Measurements from ENCODE around the gene INTS11. TPM values are rescaled to one million over a fixed set of nuclear protein-coding genes. Genes with fewer than 3 reads are reported as not detected.

The INTS11 gene
- total RNA-seq, 1 experiment from 2014 or later = 189 TPM

- Histone ChIP-seq H3K36me3 (replicated peaks; ENCODE audit: control insufficient read depth, insufficient read depth, low read length) (no peaks in the 10 kb centered on the region; the same call in 1 of the 2 replicates), H3K4me3 (ENCODE audit: insufficient read depth, low read depth, low read length) (no peak overlapping the region), H3K27me3 (ENCODE audit: control insufficient read depth, insufficient read depth, low read length) (no peaks in the 10 kb centered on the region)
- peak; percentile 95 for DNase-seq
Measured at GRCh38 chr1:1291548-1292441, 32.7 kb downstream of the INTS11 start.

GRCh38 chr1:1291023-1291528 is 33.4 kb downstream of the INTS11 start:
- peak; percentile 68 for DNase-seq
- no peaks in the 10 kb centered on the region for H3K27me3 ChIP-seq (ENCODE audit: control insufficient read depth, insufficient read depth, low read length)

GRCh38 chr1:1290238-1290731 is 34.2 kb downstream of the INTS11 start:
- no peaks in the 10 kb centered on the region for H3K36me3 ChIP-seq (replicated peaks; ENCODE audit: control insufficient read depth, insufficient read depth, low read length)
- no peaks in the 10 kb centered on the region for H3K27me3 ChIP-seq (ENCODE audit: control insufficient read depth, insufficient read depth, low read length)
- DNase-seq = peak; percentile 95
- H3K4me3 ChIP-seq (ENCODE audit: insufficient read depth, low read depth, low read length) = no peak overlapping the region

More at GRCh38 chr1:1291023-1291528, 33.4 kb downstream of the INTS11 start:
- H3K36me3 ChIP-seq (replicated peaks; ENCODE audit: control insufficient read depth, insufficient read depth, low read length) = no peaks in the 10 kb centered on the region
- no peak overlapping the region for H3K4me3 ChIP-seq (ENCODE audit: insufficient read depth, low read depth, low read length)

- Histone ChIP-seq H3K4me3 (ENCODE audit: insufficient read depth, low read depth, low read length) (no peak overlapping the region), H3K27me3 (ENCODE audit: control insufficient read depth, insufficient read depth, low read length) (no peaks in the 10 kb centered on the region), H3K36me3 (replicated peaks; ENCODE audit: control insufficient read depth, insufficient read depth, low read length) (no peaks in the 10 kb centered on the region)
- peak; percentile 75 for DNase-seq
Measured at GRCh38 chr1:1287288-1288110, 37.0 kb downstream of the INTS11 start.

GRCh38 chr1:1286313-1287261 is 37.9 kb downstream of the INTS11 start:
- no peaks in the 10 kb centered on the region for H3K36me3 ChIP-seq (replicated peaks; ENCODE audit: control insufficient read depth, insufficient read depth, low read length)
- H3K27me3 ChIP-seq (ENCODE audit: control insufficient read depth, insufficient read depth, low read length) = no peaks in the 10 kb centered on the region
- no peak overlapping the region for H3K4me3 ChIP-seq (ENCODE audit: insufficient read depth, low read depth, low read length)
- DNase-seq = peak; percentile 74

- no peaks in the 10 kb centered on the region for H3K36me3 ChIP-seq (replicated peaks; ENCODE audit: control insufficient read depth, insufficient read depth, low read length)
- H3K27me3 ChIP-seq (ENCODE audit: control insufficient read depth, insufficient read depth, low read length) = no peaks in the 10 kb centered on the region
- H3K4me3 ChIP-seq (ENCODE audit: insufficient read depth, low read depth, low read length) = no peak overlapping the region
- peak; percentile 74 for DNase-seq
Measured at GRCh38 chr1:1285611-1286311, 38.7 kb downstream of the INTS11 start.

GRCh38 chr1:1285102-1285571 is 39.3 kb downstream of the INTS11 start:
- DNase-seq = peak; percentile 78
- Histone ChIP-seq H3K27me3 (ENCODE audit: control insufficient read depth, insufficient read depth, low read length) (no peaks in the 10 kb centered on the region), H3K4me3 (ENCODE audit: insufficient read depth, low read depth, low read length) (no peak overlapping the region), H3K36me3 (replicated peaks; ENCODE audit: control insufficient read depth, insufficient read depth, low read length) (no peaks in the 10 kb centered on the region)

GRCh38 chr1:1284221-1285101 is 40.0 kb downstream of the INTS11 start:
- H3K36me3 ChIP-seq (replicated peaks; ENCODE audit: control insufficient read depth, insufficient read depth, low read length) = no peaks in the 10 kb centered on the region
- peak; percentile 84 for DNase-seq
- H3K27me3 ChIP-seq (ENCODE audit: control insufficient read depth, insufficient read depth, low read length) = no peaks in the 10 kb centered on the region
- H3K4me3 ChIP-seq (ENCODE audit: insufficient read depth, low read depth, low read length) = no peak overlapping the region

- Histone ChIP-seq H3K36me3 (replicated peaks; ENCODE audit: control insufficient read depth, insufficient read depth, low read length) (no peaks in the 10 kb centered on the region), H3K27me3 (ENCODE audit: control insufficient read depth, insufficient read depth, low read length) (no peaks in the 10 kb centered on the region), H3K4me3 (ENCODE audit: insufficient read depth, low read depth, low read length) (no peak overlapping the region)
- peak; percentile 90 for DNase-seq
Measured at GRCh38 chr1:1283821-1284220, 40.6 kb downstream of the INTS11 start.

- Histone ChIP-seq H3K4me3 (ENCODE audit: insufficient read depth, low read depth, low read length) (no peak overlapping the region), H3K36me3 (replicated peaks; ENCODE audit: control insufficient read depth, insufficient read depth, low read length) (no peaks in the 10 kb centered on the region), H3K27me3 (ENCODE audit: control insufficient read depth, insufficient read depth, low read length) (no peaks in the 10 kb centered on the region)
- DNase-seq = no peak
Measured at GRCh38 chr1:1282998-1283397, 41.5 kb downstream of the INTS11 start.

- Histone ChIP-seq H3K36me3 (replicated peaks; ENCODE audit: control insufficient read depth, insufficient read depth, low read length) (no peaks in the 10 kb centered on the region), H3K4me3 (ENCODE audit: insufficient read depth, low read depth, low read length) (no peak overlapping the region), H3K27me3 (ENCODE audit: control insufficient read depth, insufficient read depth, low read length) (no peaks in the 10 kb centered on the region)
- DNase-seq = no peak
Measured at GRCh38 chr1:1281533-1282321, 42.7 kb downstream of the INTS11 start.
